A549 (cell line): ENCODE data around the gene ADGRD1. TPM values are rescaled to one million over a fixed set of nuclear protein-coding genes. Genes with fewer than 3 reads are reported as not detected.

Experiments used
- ATAC-seq, 2 experiments: fragments of 200-7000 bp in 1 of 2; fragments of >200 bp in 1 of 2; cut with Nextera tagmentation in 1 of 2; cut with Tn5 transposase in 1 of 2; 3 replicates each; pipeline versions ENCODE4 v1.8.0 to v1.9.1; 2018 to 2020; ENCODE audit warnings: mild to moderate bottlenecking in 1 of 2, moderate library complexity in 1 of 2
- CTCF ChIA-PET: fragments of 300-600 bp; sonication (Branson Sonifier 250); formaldehyde crosslinking; extraction: SDS; loops from one replicate; lab custom pipeline; 2021; ENCODE audit warnings: antibody characterized with exemption, inconsistent platforms; lab: Yijun Ruan, JAX
- POLR2A ChIA-PET: fragments of 350-600 bp; formaldehyde crosslinking; extraction: SDS; loops from one replicate; lab custom pipeline; 2021; ENCODE audit warnings: antibody characterized with exemption, inconsistent platforms; lab: Yijun Ruan, JAX
- DNase-seq, 2 experiments: peaks; one replicate each; pipeline versions ENCODE4 v3.0.0 to v3.0.0-alpha.2; 2011 to 2016; ENCODE audit warnings: low read depth in 1 of 2, low spot score in 1 of 2
- FAIRE-seq: peaks from 2 replicates; lab custom pipeline; 2011; peaks lifted over from hg19 to GRCh38; lab: Jason Lieb, UNC
- H3K27ac ChIP-seq, 2 experiments: fragments of >200 bp; sonication (Bioruptor Twin); formaldehyde crosslinking; 3 replicates each; pipeline ENCODE4 v1.5.1; 2016 to 2017
- H3K4me1 ChIP-seq: fragments of >200 bp; sonication (Bioruptor Twin); formaldehyde crosslinking; 3 replicates; pipeline ENCODE4 v1.6.1; 2016
- H3K4me2 ChIP-seq: fragments of >200 bp; sonication (Bioruptor Twin); formaldehyde crosslinking; 3 replicates; pipeline ENCODE4 v1.6.1; 2016
- H3K4me3 ChIP-seq: fragments of >200 bp; sonication (Bioruptor Twin); formaldehyde crosslinking; 3 replicates; pipeline ENCODE4 v1.5.1; 2016
- H3K9me3 ChIP-seq: fragments of >200 bp; sonication (Bioruptor Twin); formaldehyde crosslinking; 3 replicates; pipeline ENCODE4 v1.6.1; 2016
- ATOH8 ChIP-seq: fragments of 250-450 bp; sonication (Bioruptor Pico); IDR thresholded peaks from 2 replicates; pipeline ENCODE4 v1.5.0; 2020; ENCODE audit warnings: low read depth, mild to moderate bottlenecking, moderate library complexity
- BHLHE40 ChIP-seq: IDR thresholded peaks from 2 replicates; pipeline ENCODE4 v1.6.1; 2012; ENCODE audit warnings: low read depth, low read length, inconsistent platforms
- CEBPB ChIP-seq, 2 experiments: fragments of >200 bp in 1 of 2; sonication (Bioruptor Twin) in 1 of 2; formaldehyde crosslinking in 1 of 2; IDR thresholded peaks; 2 replicates each; pipeline ENCODE4 v1.6.1; 2012 to 2016
- CHD2 ChIP-seq: fragments of 150-350 bp; IDR thresholded peaks from 2 replicates; pipeline ENCODE4 v1.6.1; 2014; ENCODE audit warnings: low read length; ENCODE audit not compliant: partially characterized antibody
- CHD4 ChIP-seq: fragments of 200-600 bp; sonication (generic); IDR thresholded peaks from 2 replicates; pipeline ENCODE4 v1.6.1; 2016; ENCODE audit warnings: antibody characterized with exemption, mild to moderate bottlenecking, borderline replicate concordance
- ELK1 ChIP-seq: fragments of 150-350 bp; IDR thresholded peaks from 2 replicates; pipeline ENCODE4 v1.6.1; 2014; ENCODE audit warnings: low read depth, mild to moderate bottlenecking, low read length
- EP300 ChIP-seq, 2 experiments: fragments of >200 bp; sonication (Bioruptor Twin); formaldehyde crosslinking; IDR thresholded peaks; 2 replicates in 1 of 2; 3 replicates in 1 of 2; pipeline ENCODE4 v1.6.1; 2016 to 2017
- HDAC2 ChIP-seq: fragments of 200-600 bp; sonication (generic); IDR thresholded peaks from 2 replicates; pipeline ENCODE4 v1.6.1; 2016
- JUN ChIP-seq, 2 experiments: fragments of >200 bp; sonication (Bioruptor Twin); formaldehyde crosslinking; IDR thresholded peaks; 2 replicates in 1 of 2; 3 replicates in 1 of 2; pipeline ENCODE4 v1.6.1; 2016 to 2017
- KDM5A ChIP-seq: fragments of 200-600 bp; sonication (generic); IDR thresholded peaks from 2 replicates; pipeline ENCODE4 v1.6.1; 2016; ENCODE audit warnings: antibody characterized with exemption, mild to moderate bottlenecking
- MAX ChIP-seq: IDR thresholded peaks from 2 replicates; pipeline ENCODE4 v1.6.1; 2012
- NPAS2 ChIP-seq: fragments of 250-450 bp; sonication (Bioruptor Pico); IDR thresholded peaks from 2 replicates; pipeline ENCODE4 v1.8.0; 2022; ENCODE audit warnings: mild to moderate bottlenecking, moderate library complexity, borderline replicate concordance
- PBX3 ChIP-seq: IDR thresholded peaks from 2 replicates; pipeline ENCODE4 v1.6.1; 2012
- POLR2AphosphoS2 ChIP-seq: conservative IDR thresholded peaks from 2 replicates; pipeline ENCODE4 v1.6.1; 2012; ENCODE audit warnings: low read length, improper control_type of control experiment, inconsistent platforms
- RCOR1 ChIP-seq: fragments of 150-350 bp; IDR thresholded peaks from 2 replicates; pipeline ENCODE4 v1.6.1; 2014; ENCODE audit warnings: antibody characterized with exemption, low read length, low read depth
- REST ChIP-seq: fragments of 200-600 bp; sonication (generic); IDR thresholded peaks from 2 replicates; pipeline ENCODE4 v1.6.1; 2016; ENCODE audit warnings: antibody characterized with exemption, mild to moderate bottlenecking, moderate library complexity
- SREBF2 ChIP-seq: fragments of 450-650 bp; IDR thresholded peaks from 2 replicates; pipeline ENCODE4 v1.6.1; 2014; ENCODE audit warnings: mild to moderate bottlenecking, moderate library complexity
- TFCP2L1 ChIP-seq: fragments of 250-450 bp; sonication (Bioruptor Pico); IDR thresholded peaks from 2 replicates; pipeline ENCODE4 v1.5.0; 2021; ENCODE audit warnings: mild to moderate bottlenecking
- USF2 ChIP-seq: fragments of 450-650 bp; IDR thresholded peaks from 2 replicates; pipeline ENCODE4 v1.6.1; 2014; ENCODE audit warnings: antibody characterized with exemption
- ZC3H11A ChIP-seq: fragments of 450-650 bp; IDR thresholded peaks from 2 replicates; pipeline ENCODE4 v1.6.1; 2014; ENCODE audit warnings: antibody characterized with exemption, mild to moderate bottlenecking
- WGBS: methylation state at CpG from one replicate; pipeline ENCODE4 v1.1.6; 2017; ENCODE audit errors: missing lambda C conversion rate; 5-methylcytosine and 5-hydroxymethylcytosine counted together
- polyA plus RNA-seq, 4 experiments: library from polyadenylated mRNA; depleted of rRNA in 3 of 4; stranded (reverse); fragments of >200 nt; fragmentation: RNase III in 1 of 4; extraction: RNeasy Plus Mini Kit Qiagen cat#74134 plus additional on column Dnase treatment in 1 of 4; gene quantifications; 2 replicates in 3 of 4; 3 replicates in 1 of 4; pipeline ENCODE4 v1.2.3, GENCODE V29; 2011 to 2017

Gene ADGRD1
- polyA plus RNA-seq, 2 of the 4 experiments (the other 2 are of a cell fraction): 0.36 to 1.5 TPM

- TF ChIP-seq JUN (IDR thresholded peaks at IDR 0.05): no peak
- TF ChIP-seq POLR2AphosphoS2: no peak
- TF ChIP-seq NPAS2 (CRISPR knock-in tag): no peak
- no peak for TF ChIP-seq ATOH8 (CRISPR knock-in tag)
- no peak for TF ChIP-seq ZC3H11A
- TF ChIP-seq USF2: no peak
- no peak for TF ChIP-seq CHD4
- TF ChIP-seq MAX: no peak
These were observed 17.2 kb downstream of the ADGRD1 start (continued) for GRCh38 chr12:130970908-130971233.

- no peak for DNase-seq
- ChIA-PET CTCF (no interaction called here), POLR2A (no interaction called here)
- no peaks in the 10 kb centered on the region for H3K9me3 ChIP-seq
- TF ChIP-seq SREBF2 (no peak), CHD2 (no peak), ELK1 (no peak)
- no peak overlapping the region for H3K27ac ChIP-seq
- no peak for FAIRE-seq
- H3K4me2 ChIP-seq: no peak overlapping the region
- H3K4me1 ChIP-seq: no peaks in the 10 kb centered on the region
- H3K4me3 ChIP-seq: no peak overlapping the region
- no peak; a peak in 1 of 6 replicates for ATAC-seq
- 73% methylated on average over 15 of the region's 15 CpGs for WGBS
These were observed 18.3 kb downstream of the ADGRD1 start for GRCh38 chr12:130971925-130972585.

GRCh38 chr12:130972586-130972950 lies 18.9 kb downstream of the ADGRD1 start:
- no peak for TF ChIP-seq JUN (IDR thresholded peaks at IDR 0.05)
- no peak for TF ChIP-seq PBX3
- no peak for TF ChIP-seq REST
- TF ChIP-seq KDM5A: no peak
- TF ChIP-seq USF2: no peak
- TF ChIP-seq HDAC2: no peak
- no peak for TF ChIP-seq CEBPB (IDR thresholded peaks at IDR 0.05)
- TF ChIP-seq BHLHE40: no peak
- no peak for TF ChIP-seq TFCP2L1 (CRISPR knock-in tag)
- no peak for TF ChIP-seq RCOR1
- TF ChIP-seq EP300 (IDR thresholded peaks at IDR 0.05): no peak
- FAIRE-seq: no peak
- CTCF ChIA-PET: interaction anchor here (0.7 kb wide), 1 partner anchor 16 kb away, joined by 3 read pairs; no protein-coding TSS in a partner anchor

More at GRCh38 chr12:130972586-130972950, 18.9 kb downstream of the ADGRD1 start:
- no peak overlapping the region for H3K4me3 ChIP-seq
- 68% methylated on average over 9 of the region's 9 CpGs for WGBS
- H3K4me1 ChIP-seq: no peaks in the 10 kb centered on the region
- H3K27ac ChIP-seq: no peak overlapping the region
- ATAC-seq (no peak), DNase-seq (no peak)
- POLR2A ChIA-PET: no interaction called here
- H3K4me2 ChIP-seq: no peak overlapping the region
- H3K9me3 ChIP-seq: no peaks in the 10 kb centered on the region
